Measurements from ENCODE around the gene AUH.

DNA sequence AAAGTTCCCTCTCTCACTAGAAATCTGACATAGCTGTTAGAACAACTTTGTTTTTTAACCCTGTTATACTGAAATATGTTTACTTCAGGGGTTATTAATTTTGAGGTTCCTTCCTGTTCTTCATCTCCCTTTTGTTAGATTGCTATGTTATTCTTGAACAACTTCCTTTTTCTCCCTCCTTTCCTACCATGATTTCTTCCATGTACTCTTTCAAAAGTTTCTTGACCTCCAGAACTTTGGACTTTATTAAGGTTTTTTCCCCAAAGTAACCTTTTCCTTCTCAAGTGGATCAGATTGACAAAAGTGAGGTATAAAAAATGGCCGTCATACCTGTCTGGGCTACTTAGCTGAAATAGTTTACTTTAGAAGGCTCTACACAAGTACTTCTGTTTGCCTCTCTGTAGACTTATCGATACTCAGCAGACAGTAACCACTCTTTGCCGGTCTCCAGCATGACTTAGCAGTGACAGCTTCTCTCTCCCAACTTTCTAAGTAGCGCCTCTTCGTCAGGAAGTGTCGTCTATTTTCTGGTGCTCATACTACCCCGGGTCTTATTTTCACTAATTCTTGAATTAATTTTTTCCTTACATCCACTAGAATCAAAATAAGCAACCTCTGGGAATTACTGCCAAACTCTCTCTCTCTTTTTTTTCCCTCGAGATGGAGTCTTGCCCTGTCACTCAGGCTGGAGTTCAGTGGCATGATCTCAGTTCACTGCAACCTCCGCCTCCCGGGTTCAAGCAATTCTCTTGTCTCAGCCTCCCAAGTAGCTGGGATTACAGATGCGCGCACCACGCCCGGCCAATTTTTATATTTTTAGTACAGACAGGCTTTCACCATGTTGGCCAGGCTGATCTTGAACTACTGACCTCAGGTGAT is 42.2 kb upstream of the AUH start:
- TF ChIP-seq, protein P1, sequence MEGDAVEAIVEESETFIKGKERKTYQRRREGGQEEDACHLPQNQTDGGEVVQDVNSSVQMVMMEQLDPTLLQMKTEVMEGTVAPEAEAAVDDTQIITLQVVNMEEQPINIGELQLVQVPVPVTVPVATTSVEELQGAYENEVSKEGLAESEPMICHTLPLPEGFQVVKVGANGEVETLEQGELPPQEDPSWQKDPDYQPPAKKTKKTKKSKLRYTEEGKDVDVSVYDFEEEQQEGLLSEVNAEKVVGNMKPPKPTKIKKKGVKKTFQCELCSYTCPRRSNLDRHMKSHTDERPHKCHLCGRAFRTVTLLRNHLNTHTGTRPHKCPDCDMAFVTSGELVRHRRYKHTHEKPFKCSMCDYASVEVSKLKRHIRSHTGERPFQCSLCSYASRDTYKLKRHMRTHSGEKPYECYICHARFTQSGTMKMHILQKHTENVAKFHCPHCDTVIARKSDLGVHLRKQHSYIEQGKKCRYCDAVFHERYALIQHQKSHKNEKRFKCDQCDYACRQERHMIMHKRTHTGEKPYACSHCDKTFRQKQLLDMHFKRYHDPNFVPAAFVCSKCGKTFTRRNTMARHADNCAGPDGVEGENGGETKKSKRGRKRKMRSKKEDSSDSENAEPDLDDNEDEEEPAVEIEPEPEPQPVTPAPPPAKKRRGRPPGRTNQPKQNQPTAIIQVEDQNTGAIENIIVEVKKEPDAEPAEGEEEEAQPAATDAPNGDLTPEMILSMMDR (IDR thresholded peaks at IDR 0.05; ENCODE audit: poor library complexity, severe bottlenecking), result no peak
- TF ChIP-seq RAD21 (conservative IDR thresholded peaks at IDR 0.05) (no peak), MXI1 (conservative IDR thresholded peaks at IDR 0.05; ENCODE audit: poor library complexity, severe bottlenecking) (no peak), TAF1 (IDR thresholded peaks at IDR 0.05; ENCODE audit: low read depth) (no peak), POLR2AphosphoS5 (IDR thresholded peaks at IDR 0.05) (no peak), EP300 (conservative IDR thresholded peaks at IDR 0.05; ENCODE audit: poor library complexity, severe bottlenecking) (no peak), REST (IDR thresholded peaks at IDR 0.05; ENCODE audit: borderline replicate concordance) (no peak), SMC3 (conservative IDR thresholded peaks at IDR 0.05; ENCODE audit: poor library complexity) (no peak)
